Endodermal cell (in vitro differentiated cells): ENCODE measurements around the gene CSTA. TPM values are rescaled to one million over a fixed set of nuclear protein-coding genes. Genes with fewer than 3 reads are reported as not detected.
A peak's percentile ranks its signal among the peaks of the same experiment; 100 is the strongest.

Experiments used
- DNase-seq: peaks from one replicate; pipeline ENCODE4 v3.0.0-alpha.2; 2017
- H3K27ac ChIP-seq: 2 replicates; pipeline ENCODE4 v1.5.1; 2013; ENCODE audit warnings: mild to moderate bottlenecking, low read depth, low read length, moderate library complexity
- H3K27me3 ChIP-seq: 2 replicates; pipeline ENCODE4 v1.6.1; 2013; ENCODE audit warnings: mild to moderate bottlenecking, low read length, moderate library complexity; ENCODE audit not compliant: insufficient read depth, control insufficient read depth, poor library complexity, severe bottlenecking
- H3K36me3 ChIP-seq: 2 replicates; pipeline ENCODE4 v1.7.0; 2013; ENCODE audit warnings: mild to moderate bottlenecking, low read length, moderate library complexity; ENCODE audit not compliant: control insufficient read depth, insufficient read depth
- H3K4me1 ChIP-seq: one replicate; pipeline ENCODE4 v1.7.0; 2013; ENCODE audit warnings: low read length; ENCODE audit not compliant: control insufficient read depth, insufficient read depth
- H3K4me3 ChIP-seq: 2 replicates; pipeline ENCODE4 v1.5.1; 2013; ENCODE audit warnings: mild to moderate bottlenecking, low read length, moderate library complexity
- H3K9ac ChIP-seq: 2 replicates; pipeline ENCODE4 v1.6.1; 2013; ENCODE audit warnings: mild to moderate bottlenecking, low read length, moderate library complexity; ENCODE audit not compliant: poor library complexity, severe bottlenecking; ENCODE audit errors: extremely low read depth
- H3K9me3 ChIP-seq: 2 replicates; pipeline ENCODE4 v1.6.1; 2013; ENCODE audit warnings: mild to moderate bottlenecking, low read length, moderate library complexity; ENCODE audit not compliant: control insufficient read depth
- H3K27ac Mint-ChIP-seq: 2 replicates; pipeline ENCODE4 v1.8.0; 2020; ENCODE audit warnings: mixed read lengths
- H3K27me3 Mint-ChIP-seq: 2 replicates; pipeline ENCODE4 v1.8.0; 2021; ENCODE audit warnings: mild to moderate bottlenecking, mixed read lengths; ENCODE audit not compliant: insufficient read depth
- H3K36me3 Mint-ChIP-seq: 2 replicates; pipeline ENCODE4 v1.8.0; 2020; ENCODE audit warnings: low read depth, mixed read lengths
- H3K4me1 Mint-ChIP-seq: 2 replicates; pipeline ENCODE4 v1.8.0; 2020; ENCODE audit warnings: mixed read lengths
- H3K4me3 Mint-ChIP-seq: 2 replicates; pipeline ENCODE4 v1.8.0; 2020; ENCODE audit warnings: mild to moderate bottlenecking, moderate library complexity, mixed read lengths
- H3K9me3 Mint-ChIP-seq: 2 replicates; pipeline ENCODE4 v1.8.0; 2020; ENCODE audit warnings: mild to moderate bottlenecking, mixed read lengths
- CTCF ChIP-seq: fragments of 200-600 bp; sonication (generic); conservative IDR thresholded peaks from 2 replicates; pipeline ENCODE4 v1.5.0; 2021; ENCODE audit warnings: antibody characterized with exemption, mild to moderate bottlenecking
- WGBS, 2 experiments: methylation state at CpG; one replicate each; pipeline versions ENCODE4 v1.1.5 to v1.1.7; 2013; ENCODE audit warnings: missing lambda C conversion rate in 2 of 2, mixed read lengths in 1 of 2; ENCODE audit not compliant: insufficient coverage in 1 of 2, insufficient read length in 1 of 2; 5-methylcytosine and 5-hydroxymethylcytosine counted together
- total RNA-seq, 2 donors: library from RNA; stranded (reverse); fragmentation: NEBNext Ultra II Directional in 1 of 2; extraction: Animal tissue kit (Norgen Biotek cat#: 25700) in 1 of 2; gene quantifications; 2 replicates in 1 of 2; 3 replicates in 1 of 2; pipeline ENCODE4 v1.2.1, GENCODE V29; 2021

CSTA gene
- total RNA-seq, 2 donors from 2014 or later: not detected

- no peaks in the 10 kb centered on the region for H3K9me3 Mint-ChIP-seq
- peaks cover 14% of the 10 kb centered on the region for H3K4me1 Mint-ChIP-seq
- 2 to 9% methylated on average over 7 to 31 of the region's 31 CpGs for WGBS, 2 experiments
- no peaks in the 10 kb centered on the region for H3K4me1 ChIP-seq
- no peak for TF ChIP-seq CTCF
- H3K36me3 Mint-ChIP-seq: peaks cover 10% of the 10 kb centered on the region
- H3K27me3 ChIP-seq: no peaks in the 10 kb centered on the region
- H3K36me3 ChIP-seq: no peaks in the 10 kb centered on the region
- H3K27ac Mint-ChIP-seq: peak within 1 kb of the TSS; percentile 98
- H3K4me3 ChIP-seq: peak within 1 kb of the TSS; percentile 93
- H3K9me3 ChIP-seq: no peaks in the 10 kb centered on the region
- DNase-seq: peak; percentile 97
- peak within 1 kb of the TSS; percentile 59 for H3K27ac ChIP-seq
- no peaks in the 10 kb centered on the region for H3K27me3 Mint-ChIP-seq
- peak within 1 kb of the TSS; percentile 90 for H3K4me3 Mint-ChIP-seq
- H3K9ac ChIP-seq: peak within 1 kb of the TSS; percentile 59
These were observed 58.0 kb downstream of the CSTA start, which contains the start of gene MIX23 for GRCh38 chr3:122382888-122383666. TSS of gene MIX23 (minus strand) at chr3:122383231. CDS start at chr3:122383224, 7 bp downstream.

DNA sequence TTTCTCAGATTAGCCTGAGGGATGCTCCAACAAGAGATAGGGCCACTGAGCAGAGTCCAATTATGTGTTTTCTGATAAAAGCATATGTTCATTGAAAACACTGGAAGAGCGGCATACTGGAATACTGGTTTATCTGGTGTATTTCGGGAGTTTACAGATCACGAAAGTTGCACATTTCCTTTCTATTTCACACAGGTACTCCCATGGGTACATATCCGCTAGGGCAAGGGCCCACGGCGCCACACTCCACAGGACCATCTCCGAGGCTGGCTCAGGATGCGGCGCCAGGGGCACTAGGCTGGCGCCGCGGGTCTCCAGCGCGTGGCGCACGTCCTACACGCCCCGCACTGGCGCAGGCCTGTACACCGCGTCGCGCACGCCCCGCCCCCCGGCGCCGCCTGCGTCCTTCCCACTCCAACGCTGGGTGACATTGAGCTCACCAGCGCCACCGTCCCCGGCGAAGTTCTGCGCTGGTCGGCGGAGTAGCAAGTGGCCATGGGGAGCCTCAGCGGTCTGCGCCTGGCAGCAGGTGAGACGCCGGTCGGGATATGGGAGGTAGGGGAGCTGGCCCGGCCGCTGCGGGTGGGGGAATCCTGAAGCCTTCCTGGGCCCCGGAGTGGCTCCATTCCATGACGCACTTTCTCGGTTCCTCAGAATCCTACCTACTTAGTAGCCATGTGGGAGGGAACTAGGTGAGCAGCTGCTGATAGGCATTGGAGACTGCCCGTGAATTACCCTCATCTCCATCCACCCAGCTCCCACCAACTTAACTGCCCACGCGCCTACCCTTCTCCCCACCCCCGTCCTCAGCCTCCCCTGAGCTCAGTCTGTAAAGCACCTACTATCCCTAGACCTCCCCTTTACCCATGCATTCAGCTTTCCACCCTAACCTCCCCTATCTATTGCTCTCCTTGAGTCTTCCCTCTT is 59.0 kb downstream of the CSTA start, which contains the start of gene FAM162A:
Gene FAM162A (plus strand): TSS at position 412 of the 927 bp plus-strand sequence. CDS start 84 bp downstream, at position 496.
- Mint-ChIP-seq H3K27me3 (no peaks in the 10 kb centered on the region), H3K9me3 (no peaks in the 10 kb centered on the region)

More for the DNA sequence above, 59.0 kb downstream of the CSTA start, which contains the start of gene FAM162A:
- H3K27ac Mint-ChIP-seq: peak within 1 kb of the TSS; percentile 98
- TF ChIP-seq CTCF: peak; percentile 74
- Histone ChIP-seq H3K27ac (peak within 1 kb of the TSS; percentile 59), H3K4me3 (peak within 1 kb of the TSS; percentile 93), H3K27me3 (no peaks in the 10 kb centered on the region), H3K36me3 (no peaks in the 10 kb centered on the region), H3K4me1 (no peaks in the 10 kb centered on the region), H3K9me3 (no peaks in the 10 kb centered on the region), H3K9ac (peak within 1 kb of the TSS; percentile 59)
- 3% methylated on average over 13 to 52 of the region's 52 CpGs for WGBS, 2 experiments
- peaks cover 14% of the 10 kb centered on the region for H3K36me3 Mint-ChIP-seq
- H3K4me3 Mint-ChIP-seq: peak within 1 kb of the TSS; percentile 90
- DNase-seq: peak; percentile 98
- peaks cover 14% of the 10 kb centered on the region for H3K4me1 Mint-ChIP-seq
